K562 (cell line): ENCODE results near the gene NOS1. TPM values are rescaled to one million over a fixed set of nuclear protein-coding genes. Genes with fewer than 3 reads are reported as not detected.

ENCODE experiments used
- ATAC-seq: fragments of 200-7000 bp; cut with Tn5 transposase; 3 replicates; pipeline ENCODE4 v1.9.1; 2020; ENCODE audit warnings: moderate library complexity
- BruUV-seq: library from RNA; stranded (reverse); fragments of 400-500 nt; replicated peaks from 2 replicates; lab custom pipeline; 2021; lab: Mats Ljungman, UMichigan
- CTCF ChIA-PET: fragments of 300-600 bp; formaldehyde crosslinking; extraction: SDS; loops from one replicate; lab custom pipeline; 2021; ENCODE audit warnings: low intra/inter-chr PET ratio; lab: Yijun Ruan, JAX
- POLR2A ChIA-PET: fragments of 300-600, 350-650 bp; sonication (Branson Sonifier 250); formaldehyde crosslinking; extraction: SDS; loops from one replicate; lab custom pipeline; 2021; ENCODE audit warnings: antibody characterized with exemption, inconsistent platforms; lab: Yijun Ruan, JAX
- DNase-seq, 4 experiments: peaks; one replicate each; pipeline versions ENCODE4 v3.0.0 to v3.0.0-alpha.2; 2011 to 2018; ENCODE audit warnings: low spot score in 3 of 4, mixed read lengths in 3 of 4; ENCODE audit errors: extremely low read depth in 1 of 4
- FAIRE-seq: peaks from 2 replicates; lab custom pipeline; 2011; peaks lifted over from hg19 to GRCh38; lab: Jason Lieb, UNC
- H2AFZ ChIP-seq: 2 replicates; pipeline ENCODE4 v1.6.0; 2011; ENCODE audit warnings: low read depth, low read length, control low read depth, inconsistent platforms
- H3K27ac ChIP-seq: fragments of 200-600 bp; 3 replicates; pipeline ENCODE4 v1.8.0; 2011; ENCODE audit warnings: low read depth, mild to moderate bottlenecking, control low read depth, inconsistent platforms, low read length, moderate library complexity, mixed read lengths; ENCODE audit errors: extremely low read depth
- H3K27me3 ChIP-seq, 2 experiments: fragments of 300-600 bp in 1 of 2; 2 replicates in 1 of 2; 3 replicates in 1 of 2; pipeline versions ENCODE4 v1.6.0 to v1.8.0; 2011; ENCODE audit warnings: inconsistent platforms in 2 of 2, low read length in 2 of 2, mild to moderate bottlenecking in 1 of 2, mixed read lengths in 1 of 2, moderate library complexity in 1 of 2; ENCODE audit not compliant: control insufficient read depth in 2 of 2, insufficient read depth in 2 of 2
- H3K36me3 ChIP-seq: fragments of 300-600 bp; 3 replicates; pipeline ENCODE4 v1.8.0; 2011; ENCODE audit warnings: mild to moderate bottlenecking, low read length, inconsistent platforms; ENCODE audit not compliant: control insufficient read depth, insufficient read depth
- H3K4me1 ChIP-seq, 2 experiments: fragments of 200-600 bp in 1 of 2; replicated peaks in 1 of 2; 2 replicates in 1 of 2; 3 replicates in 1 of 2; pipeline versions ENCODE4 v1.5.1 to v1.8.0; 2011; ENCODE audit warnings: inconsistent platforms in 2 of 2, low read length in 2 of 2, mild to moderate bottlenecking in 1 of 2, mixed read lengths in 1 of 2, moderate library complexity in 1 of 2; ENCODE audit not compliant: control insufficient read depth in 2 of 2, insufficient read depth in 2 of 2
- H3K4me2 ChIP-seq: 2 replicates; pipeline ENCODE4 v1.6.1; 2011; ENCODE audit warnings: low read length, control low read depth, inconsistent platforms, mixed read lengths; ENCODE audit not compliant: insufficient read depth
- H3K4me3 ChIP-seq: fragments of 200-600 bp; sonication (generic), shearing (Covaris generic); 2 replicates; pipeline ENCODE4 v1.5.1; 2016; ENCODE audit warnings: control low read depth, inconsistent platforms
- H3K79me2 ChIP-seq: fragments of 200-600 bp; 3 replicates; pipeline ENCODE4 v1.8.0; 2011; ENCODE audit warnings: low read length, inconsistent platforms; ENCODE audit not compliant: control insufficient read depth, insufficient read depth
- H3K9ac ChIP-seq, 2 experiments: 2 replicates each; pipeline versions ENCODE4 v1.6.0 to v1.6.1; 2011; ENCODE audit warnings: low read depth in 2 of 2, low read length in 2 of 2, control low read depth in 1 of 2, inconsistent platforms in 1 of 2, mild to moderate bottlenecking in 1 of 2, mixed read lengths in 1 of 2; ENCODE audit not compliant: insufficient read depth in 1 of 2
- H3K9me1 ChIP-seq: one replicate; pipeline ENCODE4 v1.6.0; 2011; ENCODE audit warnings: inconsistent platforms, mild to moderate bottlenecking, low read length, moderate library complexity; ENCODE audit not compliant: control insufficient read depth, insufficient read depth
- H3K9me3 ChIP-seq: replicated peaks from 2 replicates; pipeline ENCODE4 v1.5.1; 2011; ENCODE audit warnings: low read depth, low read length, inconsistent platforms; ENCODE audit not compliant: control insufficient read depth, insufficient read depth
- H4K20me1 ChIP-seq: replicated peaks from 2 replicates; pipeline ENCODE4 v1.6.1; 2011; ENCODE audit warnings: low read length, inconsistent platforms, mixed read lengths; ENCODE audit not compliant: control insufficient read depth, insufficient read depth
- ATF6 ChIP-seq: sonication (generic); formaldehyde crosslinking; IDR thresholded peaks from 2 replicates; pipeline ENCODE4 v1.4.0; 2020; ENCODE audit warnings: mild to moderate bottlenecking, missing genetic modification reagents
- CBFB ChIP-seq: sonication (generic); formaldehyde crosslinking; IDR thresholded peaks from 2 replicates; pipeline ENCODE4 v1.4.0; 2020; ENCODE audit warnings: mild to moderate bottlenecking, missing genetic modification reagents
- MYBL2 ChIP-seq, 2 experiments: fragments of 450-650 bp in 1 of 2; sonication (generic) in 1 of 2; formaldehyde crosslinking in 1 of 2; IDR thresholded peaks; 2 replicates each; pipeline versions ENCODE4 v1.6.1 to v1.8.1; 2017 to 2022; ENCODE audit warnings: borderline replicate concordance in 1 of 2, inconsistent platforms in 1 of 2, low read depth in 1 of 2, mild to moderate bottlenecking in 1 of 2, missing genetic modification reagents in 1 of 2, moderate library complexity in 1 of 2
- NR4A1 ChIP-seq, 2 experiments: fragments of 250-450 bp in 1 of 2; fragments of 450-650 bp in 1 of 2; sonication (Bioruptor Pico) in 1 of 2; IDR thresholded peaks; 2 replicates each; pipeline versions ENCODE4 v1.4.0 to v1.6.1; 2016 to 2020; ENCODE audit warnings: mild to moderate bottlenecking in 2 of 2, missing compliant biosample characterization in 1 of 2, missing genetic modification characterization in 1 of 2, moderate library complexity in 1 of 2
- POLR3G ChIP-seq: IDR thresholded peaks from 2 replicates; pipeline ENCODE4 v1.6.1; 2011; ENCODE audit not compliant: insufficient read length, insufficient replicate concordance; ENCODE audit errors: extremely low read depth
- TAF15 ChIP-seq: fragments of 200-400 bp; formaldehyde crosslinking; IDR thresholded peaks from 2 replicates; pipeline ENCODE4 v1.6.1; 2017; ENCODE audit warnings: mild to moderate bottlenecking, low read depth, low read length, moderate library complexity
- ZHX1 ChIP-seq: fragments of 150-350 bp; conservative IDR thresholded peaks from 2 replicates; pipeline ENCODE4 v1.6.1; 2014; ENCODE audit warnings: low read length
- ZNF134 ChIP-seq: fragments of 250-450 bp; sonication (Bioruptor Pico); conservative IDR thresholded peaks from 2 replicates; pipeline ENCODE4 v1.4.0; 2020
- ZNF146 ChIP-seq: IDR thresholded peaks from one replicate; pipeline ENCODE4 v1.6.1; 2018; ENCODE audit warnings: missing compliant biosample characterization; ENCODE audit not compliant: unreplicated experiment
- ZNF280A ChIP-seq: fragments of 450-650 bp; IDR thresholded peaks from 2 replicates; pipeline ENCODE4 v1.6.1; 2018; ENCODE audit warnings: mild to moderate bottlenecking, low read depth; ENCODE audit not compliant: partially characterized antibody
- WGBS: fragments of 100-300 bp; shearing (Covaris generic); methylation state at CpG from one replicate; pipeline ENCODE4 v1.1.6; 2016; ENCODE audit warnings: low coverage, mixed read lengths; ENCODE audit not compliant: insufficient coverage; ENCODE audit errors: missing lambda C conversion rate; 5-methylcytosine and 5-hydroxymethylcytosine counted together
- in situ Hi-C: fragments of 300-500 bp; cut with MboI; formaldehyde crosslinking; loops from 4 replicates; pipeline ENCODE4 v1.15.0; 2018; ENCODE audit warnings: inconsistent platforms, mixed read lengths
- intact Hi-C: fragments of 100-400 bp; cut with micrococcal nuclease; formaldehyde crosslinking; loops from 2 replicates; pipeline ENCODE4 v1.14.2; 2022
- polyA plus RNA-seq, 8 experiments: library from polyadenylated mRNA; depleted of rRNA in 4 of 8; stranded (reverse) in 5 of 8; unstranded in 3 of 8; fragments of >200 nt; fragmentation: Nextera tagmentation in 2 of 8; fragmentation: Illumina TruSeq in 1 of 8; extraction: Ambion mirVana in 2 of 8; extraction: Trizol in 1 of 8; gene quantifications; 2 replicates each; pipeline versions ENCODE4 v1.2.1 to v1.2.3, GENCODE V29; 2011 to 2014; ENCODE audit warnings: inconsistent platforms in 1 of 8, missing spikeins in 1 of 8
- total RNA-seq, 7 experiments: library from RNA; depleted of rRNA in 6 of 7; stranded (reverse); fragments of >200 nt in 6 of 7; fragmentation: Illumina TruSeq in 2 of 7; extraction: Trizol in 2 of 7; gene quantifications; 2 replicates each; pipeline versions ENCODE4 v1.2.1 to v1.2.3, GENCODE V29; 2011 to 2021; ENCODE audit warnings: low replicate concordance in 1 of 7

Gene NOS1
- total and polyA plus RNA-seq, 9 of the 15 experiments (the other 6 are each of a cell fraction or from before 2014, with no cell fraction given), result not detected

- H3K27me3 ChIP-seq, result no peaks in the 10 kb centered on the region
- TF ChIP-seq CBFB (CRISPR knock-in tag) (no peak), ZNF134 (no peak), ZNF280A (no peak), ZNF146 (CRISPR knock-in tag) (no peak), POLR3G (no peak), ZHX1 (no peak), MYBL2 (IDR thresholded peaks at IDR 0.05; ENCODE audit: low read depth) (no peak), MYBL2 (CRISPR knock-in tag; IDR thresholded peaks at IDR 0.05; ENCODE audit: borderline replicate concordance) (no peak), NR4A1 (CRISPR knock-in tag; IDR thresholded peaks at IDR 0.05) (no peak), NR4A1 (tag; IDR thresholded peaks at IDR 0.05) (no peak), TAF15 (no peak), ATF6 (CRISPR knock-in tag) (no peak)
- TF ChIP-seq, all 486 proteins: peak for 0
- Histone ChIP-seq H3K9me3 (no peaks in the 10 kb centered on the region), H2AFZ (no peak overlapping the region), H3K36me3 (peaks cover 67% of the 10 kb centered on the region), H3K4me1 (peaks cover 0 to 8% of the 10 kb centered on the region in 2 experiments; a peak in 2 of 5 replicates), H3K27ac (no peak overlapping the region), H3K4me3 (no peak overlapping the region), H3K4me2 (no peak overlapping the region), H3K79me2 (no peaks in the 10 kb centered on the region), H3K9ac (no peak overlapping the region), H4K20me1 (no peaks in the 10 kb centered on the region), H3K9me1 (no peaks in the 10 kb centered on the region)
- ChIA-PET CTCF (no interaction called here), POLR2A (no interaction called here)
- intact Hi-C loops, result no loop called here
- no TSS peak for BruUV-seq
- 69% methylated on average over 9 of the region's 9 CpGs for WGBS
- no peak for DNase-seq
- in situ Hi-C loops, result no loop called here
- peak; percentile 78 for FAIRE-seq
- ATAC-seq, result no peak
Measured at GRCh38 chr12:117159674-117160073, 201.8 kb downstream of the NOS1 start.
